ENCODE measurements around the gene PLEKHG2. TPM values are rescaled to one million over a fixed set of nuclear protein-coding genes. Genes with fewer than 3 reads are reported as not detected.

Gene PLEKHG2
- polyA plus RNA-seq, 1 donor from 2014 or later: 14.3 TPM

DNA sequence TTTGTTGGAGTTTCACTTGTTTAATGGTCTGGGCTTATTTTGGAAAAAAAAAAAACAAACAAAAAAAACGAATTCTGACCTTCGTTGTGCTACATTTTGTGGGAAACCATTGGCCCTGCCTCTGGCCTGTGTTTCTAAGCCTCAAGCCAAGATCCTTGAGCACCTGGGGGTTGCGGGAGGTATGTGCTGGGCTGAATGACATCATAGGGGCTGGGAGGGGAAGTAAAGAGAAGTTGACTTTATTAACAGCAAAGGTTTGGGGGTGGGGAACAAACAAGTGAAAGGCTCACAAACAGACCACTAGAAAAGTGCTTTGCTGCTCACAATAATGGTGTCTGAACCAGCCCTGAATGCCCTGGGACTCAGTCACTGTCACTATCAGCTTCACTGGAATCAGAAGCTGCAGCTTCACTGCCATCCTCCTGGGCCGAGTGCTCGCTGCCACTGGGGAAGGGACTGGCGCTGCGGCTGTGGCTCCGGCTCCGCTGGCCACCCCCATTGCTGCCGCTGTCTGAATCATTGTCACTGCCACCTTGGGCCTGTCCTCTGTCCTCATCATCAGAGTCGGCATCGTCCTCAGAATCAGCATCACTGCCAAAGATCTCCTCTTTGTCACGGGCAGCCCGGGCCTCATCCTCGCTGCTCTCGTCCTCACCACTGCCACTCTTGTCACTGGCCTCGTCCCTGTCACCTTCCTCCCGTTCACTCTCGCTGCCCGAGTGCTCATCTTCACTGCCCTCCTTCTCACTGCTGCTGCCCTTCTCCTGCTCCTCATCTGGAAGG, 26.6 kb upstream of the PLEKHG2 start:
- Histone ChIP-seq H3K36me3 (ENCODE audit: insufficient read depth, low read length) (no peaks in the 10 kb centered on the region), H3K4me3 (ENCODE audit: low read length) (no peak overlapping the region), H4K20me1 (ENCODE audit: insufficient read depth) (no peaks in the 10 kb centered on the region), H3K27ac (ENCODE audit: low read length) (no peak overlapping the region), H3K9me3 (ENCODE audit: low read length) (no peaks in the 10 kb centered on the region), H3K79me2 (replicated peaks; ENCODE audit: insufficient read depth, low read length) (peaks cover 12% of the 10 kb centered on the region), H3K9me2 (ENCODE audit: insufficient read depth, low read length) (no peaks in the 10 kb centered on the region), H3K4me2 (ENCODE audit: low read length) (no peak overlapping the region), H3K27me3 (ENCODE audit: insufficient read depth, low read depth, low read length) (no peaks in the 10 kb centered on the region), H3K9ac (ENCODE audit: low read length) (no peak overlapping the region), H3F3A (ENCODE audit: insufficient read depth, low read length, poor library complexity, severe bottlenecking) (no peaks in the 10 kb centered on the region), H2AFZ (ENCODE audit: low read depth, low read length) (no peak overlapping the region)
- no peak for TF ChIP-seq TAF1 (IDR thresholded peaks at IDR 0.05; ENCODE audit: low read depth)
- no peak for TF ChIP-seq MXI1 (conservative IDR thresholded peaks at IDR 0.05; ENCODE audit: poor library complexity, severe bottlenecking)
- no peak for TF ChIP-seq RAD21 (conservative IDR thresholded peaks at IDR 0.05)
- TF ChIP-seq POLR2AphosphoS5 (IDR thresholded peaks at IDR 0.05): no peak
- TF ChIP-seq, protein P1, sequence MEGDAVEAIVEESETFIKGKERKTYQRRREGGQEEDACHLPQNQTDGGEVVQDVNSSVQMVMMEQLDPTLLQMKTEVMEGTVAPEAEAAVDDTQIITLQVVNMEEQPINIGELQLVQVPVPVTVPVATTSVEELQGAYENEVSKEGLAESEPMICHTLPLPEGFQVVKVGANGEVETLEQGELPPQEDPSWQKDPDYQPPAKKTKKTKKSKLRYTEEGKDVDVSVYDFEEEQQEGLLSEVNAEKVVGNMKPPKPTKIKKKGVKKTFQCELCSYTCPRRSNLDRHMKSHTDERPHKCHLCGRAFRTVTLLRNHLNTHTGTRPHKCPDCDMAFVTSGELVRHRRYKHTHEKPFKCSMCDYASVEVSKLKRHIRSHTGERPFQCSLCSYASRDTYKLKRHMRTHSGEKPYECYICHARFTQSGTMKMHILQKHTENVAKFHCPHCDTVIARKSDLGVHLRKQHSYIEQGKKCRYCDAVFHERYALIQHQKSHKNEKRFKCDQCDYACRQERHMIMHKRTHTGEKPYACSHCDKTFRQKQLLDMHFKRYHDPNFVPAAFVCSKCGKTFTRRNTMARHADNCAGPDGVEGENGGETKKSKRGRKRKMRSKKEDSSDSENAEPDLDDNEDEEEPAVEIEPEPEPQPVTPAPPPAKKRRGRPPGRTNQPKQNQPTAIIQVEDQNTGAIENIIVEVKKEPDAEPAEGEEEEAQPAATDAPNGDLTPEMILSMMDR (IDR thresholded peaks at IDR 0.05; ENCODE audit: poor library complexity, severe bottlenecking): no peak
- TF ChIP-seq SMC3 (conservative IDR thresholded peaks at IDR 0.05; ENCODE audit: poor library complexity): no peak
- TF ChIP-seq, protein P2, sequence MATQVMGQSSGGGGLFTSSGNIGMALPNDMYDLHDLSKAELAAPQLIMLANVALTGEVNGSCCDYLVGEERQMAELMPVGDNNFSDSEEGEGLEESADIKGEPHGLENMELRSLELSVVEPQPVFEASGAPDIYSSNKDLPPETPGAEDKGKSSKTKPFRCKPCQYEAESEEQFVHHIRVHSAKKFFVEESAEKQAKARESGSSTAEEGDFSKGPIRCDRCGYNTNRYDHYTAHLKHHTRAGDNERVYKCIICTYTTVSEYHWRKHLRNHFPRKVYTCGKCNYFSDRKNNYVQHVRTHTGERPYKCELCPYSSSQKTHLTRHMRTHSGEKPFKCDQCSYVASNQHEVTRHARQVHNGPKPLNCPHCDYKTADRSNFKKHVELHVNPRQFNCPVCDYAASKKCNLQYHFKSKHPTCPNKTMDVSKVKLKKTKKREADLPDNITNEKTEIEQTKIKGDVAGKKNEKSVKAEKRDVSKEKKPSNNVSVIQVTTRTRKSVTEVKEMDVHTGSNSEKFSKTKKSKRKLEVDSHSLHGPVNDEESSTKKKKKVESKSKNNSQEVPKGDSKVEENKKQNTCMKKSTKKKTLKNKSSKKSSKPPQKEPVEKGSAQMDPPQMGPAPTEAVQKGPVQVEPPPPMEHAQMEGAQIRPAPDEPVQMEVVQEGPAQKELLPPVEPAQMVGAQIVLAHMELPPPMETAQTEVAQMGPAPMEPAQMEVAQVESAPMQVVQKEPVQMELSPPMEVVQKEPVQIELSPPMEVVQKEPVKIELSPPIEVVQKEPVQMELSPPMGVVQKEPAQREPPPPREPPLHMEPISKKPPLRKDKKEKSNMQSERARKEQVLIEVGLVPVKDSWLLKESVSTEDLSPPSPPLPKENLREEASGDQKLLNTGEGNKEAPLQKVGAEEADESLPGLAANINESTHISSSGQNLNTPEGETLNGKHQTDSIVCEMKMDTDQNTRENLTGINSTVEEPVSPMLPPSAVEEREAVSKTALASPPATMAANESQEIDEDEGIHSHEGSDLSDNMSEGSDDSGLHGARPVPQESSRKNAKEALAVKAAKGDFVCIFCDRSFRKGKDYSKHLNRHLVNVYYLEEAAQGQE (IDR thresholded peaks at IDR 0.05; ENCODE audit: borderline replicate concordance): no peak
- TF ChIP-seq EZH2 (IDR thresholded peaks at IDR 0.05; ENCODE audit: borderline replicate concordance, insufficient read depth, low read length, poor library complexity, severe bottlenecking): no peak
- TF ChIP-seq EP300 (conservative IDR thresholded peaks at IDR 0.05; ENCODE audit: poor library complexity, severe bottlenecking): no peak

DNA sequence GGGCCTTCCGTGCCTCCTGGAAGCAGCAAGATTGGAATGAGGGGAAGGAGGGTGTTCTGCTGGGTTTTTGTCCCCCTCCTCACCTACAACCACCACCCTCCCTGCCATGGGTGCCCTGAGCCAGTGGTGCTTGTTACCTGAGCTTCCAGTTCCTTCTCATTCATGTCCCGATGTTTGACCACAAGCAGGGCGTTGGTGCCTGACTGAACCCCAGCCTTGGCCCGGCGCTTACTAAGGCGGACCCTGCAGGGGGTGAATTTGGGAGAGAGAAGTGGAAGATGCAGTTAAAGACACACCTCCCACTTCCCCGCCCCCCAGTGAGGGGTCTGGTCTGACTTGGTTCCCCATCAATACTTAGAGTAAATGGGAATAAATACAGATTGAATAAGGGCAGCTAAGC, 25.9 kb upstream of the PLEKHG2 start:
- peaks cover 12% of the 10 kb centered on the region for H3K79me2 ChIP-seq (replicated peaks; ENCODE audit: insufficient read depth, low read length)
- no peaks in the 10 kb centered on the region for H3K27me3 ChIP-seq (ENCODE audit: insufficient read depth, low read depth, low read length)
- H3K27ac ChIP-seq (ENCODE audit: low read length): no peak overlapping the region
- H3K4me2 ChIP-seq (ENCODE audit: low read length): no peak overlapping the region
- no peak overlapping the region for H2AFZ ChIP-seq (ENCODE audit: low read depth, low read length)
- H3K4me3 ChIP-seq (ENCODE audit: low read length): no peak overlapping the region
- no peaks in the 10 kb centered on the region for H3K9me2 ChIP-seq (ENCODE audit: insufficient read depth, low read length)
- H4K20me1 ChIP-seq (ENCODE audit: insufficient read depth): no peaks in the 10 kb centered on the region
- no peaks in the 10 kb centered on the region for H3K9me3 ChIP-seq (ENCODE audit: low read length)
- H3F3A ChIP-seq (ENCODE audit: insufficient read depth, low read length, poor library complexity, severe bottlenecking): no peaks in the 10 kb centered on the region
- no peaks in the 10 kb centered on the region for H3K36me3 ChIP-seq (ENCODE audit: insufficient read depth, low read length)
- H3K9ac ChIP-seq (ENCODE audit: low read length): no peak overlapping the region
- TF ChIP-seq POLR2AphosphoS5 (IDR thresholded peaks at IDR 0.05) (no peak), MXI1 (conservative IDR thresholded peaks at IDR 0.05; ENCODE audit: poor library complexity, severe bottlenecking) (no peak), TAF1 (IDR thresholded peaks at IDR 0.05; ENCODE audit: low read depth) (no peak), EZH2 (IDR thresholded peaks at IDR 0.05; ENCODE audit: borderline replicate concordance, insufficient read depth, low read length, poor library complexity, severe bottlenecking) (no peak), SMC3 (conservative IDR thresholded peaks at IDR 0.05; ENCODE audit: poor library complexity) (no peak), RAD21 (conservative IDR thresholded peaks at IDR 0.05) (no peak), EP300 (conservative IDR thresholded peaks at IDR 0.05; ENCODE audit: poor library complexity, severe bottlenecking) (no peak)
- TF ChIP-seq, protein P1 (IDR thresholded peaks at IDR 0.05; ENCODE audit: poor library complexity, severe bottlenecking): no peak
- TF ChIP-seq, protein P2 (IDR thresholded peaks at IDR 0.05; ENCODE audit: borderline replicate concordance): no peak

Measured in neural cell (in vitro differentiated cells).